ENCODE data around the gene ZNF543.

DNA sequence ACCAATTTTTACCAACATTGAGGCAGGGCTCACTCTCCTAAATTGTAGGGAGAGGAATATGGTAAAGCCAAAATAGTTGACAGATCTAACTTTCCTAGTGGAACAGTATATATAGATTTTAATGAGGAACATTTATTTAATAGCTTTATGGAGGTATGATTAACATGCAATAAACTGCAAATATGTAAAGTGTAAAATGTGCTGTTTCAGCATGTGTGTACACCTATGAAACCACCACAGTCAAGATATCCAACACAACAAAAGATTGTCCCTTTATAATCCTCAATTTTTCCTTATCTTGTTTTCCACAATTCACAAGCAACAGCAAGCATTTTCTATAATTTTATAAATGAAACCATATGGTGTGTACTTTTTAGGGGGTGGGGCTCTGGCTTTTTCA, 39.0 kb downstream of the ZNF543 start:
- TF ChIP-seq, protein P1, sequence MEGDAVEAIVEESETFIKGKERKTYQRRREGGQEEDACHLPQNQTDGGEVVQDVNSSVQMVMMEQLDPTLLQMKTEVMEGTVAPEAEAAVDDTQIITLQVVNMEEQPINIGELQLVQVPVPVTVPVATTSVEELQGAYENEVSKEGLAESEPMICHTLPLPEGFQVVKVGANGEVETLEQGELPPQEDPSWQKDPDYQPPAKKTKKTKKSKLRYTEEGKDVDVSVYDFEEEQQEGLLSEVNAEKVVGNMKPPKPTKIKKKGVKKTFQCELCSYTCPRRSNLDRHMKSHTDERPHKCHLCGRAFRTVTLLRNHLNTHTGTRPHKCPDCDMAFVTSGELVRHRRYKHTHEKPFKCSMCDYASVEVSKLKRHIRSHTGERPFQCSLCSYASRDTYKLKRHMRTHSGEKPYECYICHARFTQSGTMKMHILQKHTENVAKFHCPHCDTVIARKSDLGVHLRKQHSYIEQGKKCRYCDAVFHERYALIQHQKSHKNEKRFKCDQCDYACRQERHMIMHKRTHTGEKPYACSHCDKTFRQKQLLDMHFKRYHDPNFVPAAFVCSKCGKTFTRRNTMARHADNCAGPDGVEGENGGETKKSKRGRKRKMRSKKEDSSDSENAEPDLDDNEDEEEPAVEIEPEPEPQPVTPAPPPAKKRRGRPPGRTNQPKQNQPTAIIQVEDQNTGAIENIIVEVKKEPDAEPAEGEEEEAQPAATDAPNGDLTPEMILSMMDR (IDR thresholded peaks at IDR 0.05), result no peak
- TF ChIP-seq POLR2A (IDR thresholded peaks at IDR 0.05) (no peak), POLR2AphosphoS5 (IDR thresholded peaks at IDR 0.05) (no peak)

Measured in breast epithelium (tissue), 3 donors.